Skeletal muscle satellite cell (primary cell): Measurements from ENCODE around the gene NFILZ.

Source experiments
- H3K27me3 ChIP-seq: 2 replicates; pipeline ENCODE4 v1.7.0; 2013; ENCODE audit warnings: low read length; ENCODE audit not compliant: control insufficient read depth, insufficient read depth
- H3K36me3 ChIP-seq: 2 replicates; pipeline ENCODE4 v1.7.0; 2013; ENCODE audit warnings: mild to moderate bottlenecking, control low read depth, low read length; ENCODE audit not compliant: insufficient read depth
- H3K4me1 ChIP-seq: 2 replicates; pipeline ENCODE4 v1.7.0; 2013; ENCODE audit warnings: low read length; ENCODE audit not compliant: control insufficient read depth, insufficient read depth
- H3K4me2 ChIP-seq: 2 replicates; pipeline ENCODE4 v1.7.0; 2013; ENCODE audit warnings: mild to moderate bottlenecking, low read length
- H3K4me3 ChIP-seq: 2 replicates; pipeline ENCODE4 v1.7.0; 2013; ENCODE audit warnings: low read length
- H3K9ac ChIP-seq: 2 replicates; pipeline ENCODE4 v1.7.0; 2013; ENCODE audit warnings: mild to moderate bottlenecking, low read depth, low read length, moderate library complexity
- H3K9me3 ChIP-seq: replicated peaks from 2 replicates; pipeline ENCODE4 v1.7.0; 2013; ENCODE audit warnings: mild to moderate bottlenecking, control low read depth, low read length

Gene NFILZ

GRCh38 chr19:8600816-8601215 is 29.6 kb upstream of the NFILZ start:
- Histone ChIP-seq H3K4me3 (no peak overlapping the region), H3K4me2 (no peak overlapping the region), H3K9me3 (peaks cover 6% of the 10 kb centered on the region), H3K36me3 (no peaks in the 10 kb centered on the region), H3K9ac (no peak overlapping the region), H3K4me1 (no peaks in the 10 kb centered on the region), H3K27me3 (peaks cover 3% of the 10 kb centered on the region)

GRCh38 chr19:8601796-8602195 is 28.6 kb upstream of the NFILZ start:
- Histone ChIP-seq H3K27me3 (peaks cover 2% of the 10 kb centered on the region), H3K4me2 (no peak overlapping the region), H3K4me1 (peaks cover 1% of the 10 kb centered on the region), H3K9ac (no peak overlapping the region), H3K9me3 (peaks cover 6% of the 10 kb centered on the region), H3K4me3 (no peak overlapping the region), H3K36me3 (no peaks in the 10 kb centered on the region)

GRCh38 chr19:8605514-8605913 is 24.9 kb upstream of the NFILZ start:
- Histone ChIP-seq H3K9ac (no peak overlapping the region), H3K4me3 (no peak overlapping the region), H3K27me3 (no peaks in the 10 kb centered on the region), H3K4me1 (peaks cover 35% of the 10 kb centered on the region), H3K36me3 (no peaks in the 10 kb centered on the region), H3K4me2 (no peak overlapping the region), H3K9me3 (peaks cover 6% of the 10 kb centered on the region)

GRCh38 chr19:8607386-8607785 is 23.0 kb upstream of the NFILZ start:
- Histone ChIP-seq H3K27me3 (no peaks in the 10 kb centered on the region), H3K4me2 (peak overlapping the region; percentile 16), H3K4me3 (no peak overlapping the region), H3K4me1 (peaks cover 44% of the 10 kb centered on the region), H3K9me3 (peaks cover 6% of the 10 kb centered on the region), H3K9ac (no peak overlapping the region), H3K36me3 (no peaks in the 10 kb centered on the region)

- H3K4me1 ChIP-seq: peaks cover 44% of the 10 kb centered on the region
- H3K9me3 ChIP-seq: peaks cover 6% of the 10 kb centered on the region
- H3K9ac ChIP-seq: peak overlapping the region; percentile 86
- no peaks in the 10 kb centered on the region for H3K36me3 ChIP-seq
- H3K27me3 ChIP-seq: no peaks in the 10 kb centered on the region
- peak overlapping the region; percentile 86 for H3K4me2 ChIP-seq
- peak overlapping the region; percentile 70 for H3K4me3 ChIP-seq
Observed at GRCh38 chr19:8608941-8609278, 21.5 kb upstream of the NFILZ start.

- Histone ChIP-seq H3K4me1 (peaks cover 44% of the 10 kb centered on the region), H3K4me2 (peak overlapping the region; percentile 86), H3K9ac (peak overlapping the region; percentile 86), H3K36me3 (no peaks in the 10 kb centered on the region), H3K4me3 (peak overlapping the region; percentile 70), H3K27me3 (no peaks in the 10 kb centered on the region), H3K9me3 (peaks cover 5% of the 10 kb centered on the region)
Observed at GRCh38 chr19:8609279-8610040, 21.0 kb upstream of the NFILZ start.

GRCh38 chr19:8610041-8610935 is 20.1 kb upstream of the NFILZ start, which contains the start of gene ADAMTS10:
Gene ADAMTS10 (minus strand): TSS chr19:8610715. CDS start chr19:8605710, 5,005 bp downstream.
- Histone ChIP-seq H3K9me3 (no peaks in the 10 kb centered on the region), H3K27me3 (no peaks in the 10 kb centered on the region), H3K9ac (peak within 1 kb of the TSS; percentile 86), H3K36me3 (no peaks in the 10 kb centered on the region), H3K4me1 (peaks cover 47% of the 10 kb centered on the region), H3K4me2 (peak within 1 kb of the TSS; percentile 86), H3K4me3 (peak within 1 kb of the TSS; percentile 70)

- no peaks in the 10 kb centered on the region for H3K9me3 ChIP-seq
- H3K36me3 ChIP-seq: no peaks in the 10 kb centered on the region
- H3K4me2 ChIP-seq: no peak overlapping the region
- no peak overlapping the region for H3K9ac ChIP-seq
- H3K4me3 ChIP-seq: no peak overlapping the region
- H3K27me3 ChIP-seq: no peaks in the 10 kb centered on the region
- H3K4me1 ChIP-seq: peaks cover 49% of the 10 kb centered on the region
Observed at GRCh38 chr19:8610936-8611300, 19.5 kb upstream of the NFILZ start.

- no peak overlapping the region for H3K9ac ChIP-seq
- no peaks in the 10 kb centered on the region for H3K27me3 ChIP-seq
- no peak overlapping the region for H3K4me2 ChIP-seq
- H3K4me3 ChIP-seq: no peak overlapping the region
- H3K36me3 ChIP-seq: no peaks in the 10 kb centered on the region
- peaks cover 49% of the 10 kb centered on the region for H3K4me1 ChIP-seq
- H3K9me3 ChIP-seq: no peaks in the 10 kb centered on the region
Observed at GRCh38 chr19:8611391-8611876, 19.0 kb upstream of the NFILZ start.

GRCh38 chr19:8611877-8612806 is 18.3 kb upstream of the NFILZ start:
- peaks cover 44% of the 10 kb centered on the region for H3K4me1 ChIP-seq
- no peak overlapping the region for H3K4me2 ChIP-seq
- H3K4me3 ChIP-seq: no peak overlapping the region
- H3K36me3 ChIP-seq: no peaks in the 10 kb centered on the region
- H3K9ac ChIP-seq: no peak overlapping the region
- no peaks in the 10 kb centered on the region for H3K27me3 ChIP-seq
- H3K9me3 ChIP-seq: no peaks in the 10 kb centered on the region

GRCh38 chr19:8612807-8613171 is 17.6 kb upstream of the NFILZ start:
- no peaks in the 10 kb centered on the region for H3K9me3 ChIP-seq
- H3K4me1 ChIP-seq: peaks cover 39% of the 10 kb centered on the region
- no peaks in the 10 kb centered on the region for H3K27me3 ChIP-seq

More at GRCh38 chr19:8612807-8613171, 17.6 kb upstream of the NFILZ start:
- no peaks in the 10 kb centered on the region for H3K36me3 ChIP-seq
- no peak overlapping the region for H3K9ac ChIP-seq
- no peak overlapping the region for H3K4me3 ChIP-seq
- H3K4me2 ChIP-seq: no peak overlapping the region
